ENCODE data around the gene FURIN.
A peak's percentile ranks its signal among the peaks of the same experiment; 100 is the strongest.
"Not testable (repeated sequence)": the region's sequence is repeated elsewhere in the genome, so short reads cannot be mapped to it uniquely, and the experiment has no call there.

The FURIN gene

DNA sequence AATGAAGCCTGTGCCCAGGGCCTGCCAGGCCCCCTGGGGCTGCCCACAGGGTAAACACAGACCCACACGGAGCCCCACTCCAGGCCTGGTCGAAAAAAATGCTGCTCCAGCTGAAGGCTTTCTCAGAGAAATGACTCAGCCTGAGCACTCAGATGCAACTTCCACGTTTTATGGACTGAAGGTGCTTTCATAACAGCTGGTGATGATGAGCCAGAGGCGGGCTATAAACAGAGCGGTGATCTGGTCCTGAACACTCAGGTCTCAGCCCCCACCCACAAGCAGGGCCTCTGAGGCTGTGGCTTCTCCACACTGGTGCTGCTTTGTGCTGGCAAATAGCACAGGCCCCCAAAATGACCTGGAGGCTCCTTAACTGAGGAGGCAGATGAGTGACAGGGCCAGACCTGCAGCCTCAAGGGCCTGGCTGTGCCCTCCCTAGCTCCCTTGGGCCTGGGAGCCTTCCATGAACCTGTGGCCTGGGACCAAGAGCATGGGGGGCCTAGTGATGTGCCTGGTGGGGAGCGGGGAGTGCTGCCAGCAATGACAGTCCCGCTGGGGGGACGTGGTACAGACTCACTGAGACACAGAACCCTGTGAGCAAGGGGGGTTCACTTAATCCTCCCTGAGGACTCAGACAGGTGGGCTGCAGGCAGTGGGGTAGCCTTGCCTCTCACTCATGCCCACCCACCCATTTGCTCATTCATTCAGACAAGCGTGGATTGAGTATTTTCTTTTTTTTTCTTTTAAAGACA lies 23.0 kb upstream of the FURIN start:
- DNase-seq: peak; percentile 73

DNA sequence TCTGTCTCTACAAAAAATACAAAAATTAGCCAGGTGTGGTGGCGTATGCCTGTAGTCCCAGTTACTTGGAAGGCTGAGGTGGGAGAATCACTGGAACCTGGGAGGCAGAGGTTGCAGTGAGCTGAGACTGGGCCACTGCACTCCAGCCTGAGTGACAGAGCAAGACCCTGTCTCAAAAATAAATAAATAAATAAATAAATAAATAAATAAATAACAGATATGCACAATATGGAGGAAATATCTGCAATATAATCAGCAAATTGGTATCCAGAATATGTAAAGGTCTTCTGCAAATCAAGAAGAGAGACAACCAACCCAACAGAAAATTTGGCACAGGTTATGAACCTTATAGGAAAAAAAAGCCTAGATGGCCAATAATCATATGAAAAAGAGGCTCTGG lies 19.0 kb upstream of the FURIN start:
- not testable (repeated sequence) for DNase-seq

DNA sequence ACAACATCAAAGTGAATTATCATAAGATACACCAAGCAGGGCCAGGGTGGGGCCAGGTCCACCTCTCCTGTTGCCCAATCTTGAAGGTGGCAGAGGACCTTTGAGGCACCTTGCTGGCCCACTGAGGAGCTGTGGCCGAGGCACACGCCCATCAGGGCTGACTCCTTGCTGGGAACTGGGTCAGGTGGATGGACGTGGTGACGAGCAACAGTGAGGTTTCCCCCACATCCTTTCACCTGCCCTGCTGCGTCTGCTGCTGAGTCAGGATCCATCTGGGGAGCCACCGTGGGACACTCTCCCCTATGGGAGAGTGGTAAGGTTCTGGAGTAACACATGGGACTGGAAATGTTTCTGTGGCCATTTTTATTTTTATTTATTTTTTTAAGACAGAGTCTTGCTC lies 17.3 kb upstream of the FURIN start:
- DNase-seq: no peak

DNA sequence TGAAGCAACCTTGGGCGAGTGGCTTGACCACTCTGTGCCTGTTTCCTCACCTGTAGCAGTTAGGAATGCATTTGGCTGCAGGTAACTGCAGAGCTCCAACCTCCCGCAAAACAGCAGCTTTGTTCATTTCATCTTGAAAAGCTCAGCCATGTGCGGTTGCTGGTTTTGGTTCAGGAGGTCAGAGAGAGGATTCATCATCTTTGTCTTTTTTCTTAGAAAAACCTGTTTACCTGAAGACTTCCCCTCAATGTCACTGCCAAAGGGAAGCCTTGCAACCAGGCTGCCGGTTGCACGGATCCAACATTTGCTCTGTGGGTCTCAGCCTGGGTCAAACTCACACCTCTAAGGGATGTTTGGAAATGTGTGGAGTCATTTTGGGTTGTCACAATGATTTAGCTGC lies 16.4 kb upstream of the FURIN start:
- DNase-seq: no peak

DNA sequence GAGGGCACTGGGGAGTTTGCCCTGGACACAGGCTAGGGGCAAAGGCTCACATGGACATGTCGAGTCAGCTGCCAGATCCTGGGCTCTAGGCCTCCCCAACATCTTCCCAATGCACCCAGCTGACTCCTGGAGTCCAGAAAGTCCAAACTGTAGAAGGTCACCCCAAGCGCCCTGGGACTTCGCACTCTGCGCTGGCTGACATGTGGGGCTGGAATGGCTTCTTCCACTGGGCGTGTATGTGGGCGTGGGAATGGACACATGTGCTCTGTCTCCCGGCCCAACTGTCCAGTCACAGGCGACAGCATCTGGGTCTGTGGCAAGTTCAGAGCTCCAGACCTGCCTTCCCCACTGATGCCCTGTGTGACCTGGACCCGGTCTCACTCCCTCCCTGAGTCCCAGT lies 13.2 kb upstream of the FURIN start:
- DNase-seq: no peak

DNA sequence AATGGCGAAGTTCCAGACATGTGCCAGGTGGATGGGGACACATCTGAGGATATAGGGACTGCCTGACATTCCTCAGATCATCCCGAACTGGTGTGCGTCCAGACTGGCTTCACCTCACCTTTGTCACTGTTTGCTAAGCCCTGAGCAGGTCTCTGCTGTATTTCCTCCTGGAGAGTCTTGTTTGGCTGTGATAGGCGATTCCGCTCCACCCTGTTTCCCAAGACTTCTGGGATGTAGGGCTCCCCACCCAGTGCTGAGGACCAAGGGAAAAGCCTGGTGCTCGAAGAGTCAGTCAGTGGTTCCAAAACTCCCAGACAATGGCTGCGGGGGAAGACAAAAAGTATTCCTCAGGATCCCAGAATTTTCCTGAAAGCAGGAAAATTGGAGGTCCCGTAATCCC lies 11.1 kb upstream of the FURIN start:
- DNase-seq: no peak

DNA sequence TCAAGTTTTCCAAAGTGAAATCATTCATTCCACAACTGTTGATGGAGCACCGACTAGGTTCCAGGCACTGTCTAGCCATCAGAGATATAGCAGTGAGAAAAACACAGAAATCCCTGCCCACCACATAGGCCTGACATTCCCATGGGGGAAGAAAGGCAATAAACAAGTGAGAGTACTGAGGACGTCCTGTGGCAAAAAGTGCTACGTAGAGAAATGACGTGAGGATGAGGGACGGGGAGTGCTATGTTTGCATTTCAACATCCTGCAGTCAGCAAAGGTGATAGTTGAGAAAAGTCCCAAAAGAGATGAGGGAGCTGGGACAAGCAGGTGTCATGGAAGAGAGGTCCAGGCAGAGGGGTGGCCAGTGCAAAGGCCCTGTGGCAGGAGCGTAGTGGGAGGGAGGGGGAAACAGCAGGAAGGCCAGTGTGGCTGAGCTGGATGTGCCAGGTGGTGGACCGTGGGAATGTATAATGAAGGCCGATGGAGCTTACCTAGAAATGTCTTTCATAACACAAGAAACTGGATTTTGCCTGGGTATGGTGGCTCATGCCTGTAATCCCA lies 10.4 kb upstream of the FURIN start:
- no peak for DNase-seq

DNA sequence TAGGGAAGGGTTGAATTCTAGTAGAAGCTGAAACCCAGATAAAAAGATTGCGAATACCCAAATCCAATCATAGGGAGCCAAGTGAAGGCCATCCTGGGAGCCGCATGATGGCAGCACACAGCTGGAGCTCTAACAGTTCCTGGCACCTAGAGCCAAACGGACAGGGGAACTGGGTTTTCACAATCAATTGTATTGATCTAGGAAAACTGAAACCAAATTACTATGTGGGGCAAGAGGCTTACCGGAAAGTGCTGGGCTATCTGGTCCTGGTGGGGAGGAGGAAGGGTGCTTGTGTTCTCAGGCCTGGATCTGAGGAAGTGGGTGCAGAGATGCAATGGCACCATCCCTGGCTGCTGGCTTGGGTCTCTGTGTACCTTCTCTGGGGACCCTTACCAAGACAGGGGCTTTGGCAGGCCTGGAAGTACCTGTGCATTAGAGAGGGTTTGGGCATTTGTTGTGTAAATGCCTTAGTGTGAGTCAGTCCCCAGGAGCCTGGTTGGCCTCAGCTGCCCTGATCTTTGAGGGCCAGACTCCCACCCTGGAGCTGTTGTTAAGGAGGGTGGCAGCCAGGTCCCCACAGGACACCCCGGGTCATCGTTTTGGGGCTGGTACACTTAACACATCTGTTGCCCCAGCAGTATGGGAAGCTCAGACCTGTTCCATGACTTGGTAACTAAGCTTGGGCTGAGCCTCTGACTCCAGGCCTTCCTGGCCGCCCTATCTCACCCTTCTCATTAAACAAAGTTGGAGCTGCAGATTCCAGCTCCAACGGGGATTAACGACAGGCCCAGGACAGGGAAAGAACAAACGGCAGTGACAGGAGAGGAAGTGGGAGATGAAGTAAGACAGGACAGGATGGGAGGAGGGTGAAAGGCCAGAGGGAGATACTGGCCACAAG lies 8.9 kb upstream of the FURIN start:
- DNase-seq: no peak

DNA sequence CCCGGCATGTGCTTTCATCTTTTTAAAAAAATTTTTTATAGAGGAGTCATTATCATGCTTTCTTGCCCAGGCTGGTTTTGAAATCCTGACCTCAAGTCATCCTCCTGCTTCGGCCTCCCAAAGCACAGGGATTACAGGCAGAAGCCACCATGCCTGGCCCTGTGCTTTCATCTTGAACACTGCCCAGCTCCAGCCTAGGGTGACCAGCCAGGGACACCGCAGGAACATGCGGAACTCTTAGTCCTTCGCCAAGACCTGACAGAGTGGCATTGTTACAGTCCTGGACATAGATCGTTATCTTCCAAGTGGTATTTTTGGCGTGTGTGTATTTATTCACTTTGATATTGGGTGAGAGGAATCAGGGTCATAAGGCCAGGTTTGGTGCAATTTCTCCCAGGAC lies 7.9 kb upstream of the FURIN start:
- DNase-seq: no peak

DNA sequence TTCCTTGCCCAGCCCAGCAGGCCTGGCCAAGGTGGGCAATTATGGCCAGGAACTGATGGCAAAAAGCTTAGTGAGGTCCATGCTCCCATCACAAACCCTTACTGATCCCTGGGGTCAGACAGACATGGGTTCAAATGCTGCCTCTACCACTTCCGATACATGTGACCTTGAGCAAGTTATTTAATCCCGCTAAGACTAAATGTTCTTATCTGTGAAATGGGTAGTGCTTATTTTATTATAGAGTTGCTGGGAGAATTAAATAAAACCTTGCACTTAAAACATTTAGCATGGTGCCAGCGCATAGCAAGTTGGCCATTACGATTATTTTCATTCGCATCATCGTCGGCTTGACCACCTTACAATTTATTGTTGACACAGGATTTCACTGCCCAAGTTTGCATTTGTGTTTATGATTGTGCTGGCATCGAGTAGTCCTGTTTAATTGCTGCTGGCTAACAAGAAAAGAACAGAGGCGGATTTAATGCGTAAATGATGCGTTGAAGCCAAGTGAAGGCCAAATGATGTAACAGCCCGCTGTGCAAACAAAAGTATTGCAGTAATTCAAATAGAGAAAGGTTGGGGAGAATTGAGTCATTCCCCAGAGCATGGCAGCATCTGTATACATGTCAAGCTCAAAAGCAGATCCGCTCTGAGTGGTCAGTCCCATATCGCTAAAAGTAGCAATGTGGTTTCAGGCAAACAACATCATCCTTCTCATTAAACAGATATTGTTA lies 7.3 kb upstream of the FURIN start:
- no peak for DNase-seq

DNA sequence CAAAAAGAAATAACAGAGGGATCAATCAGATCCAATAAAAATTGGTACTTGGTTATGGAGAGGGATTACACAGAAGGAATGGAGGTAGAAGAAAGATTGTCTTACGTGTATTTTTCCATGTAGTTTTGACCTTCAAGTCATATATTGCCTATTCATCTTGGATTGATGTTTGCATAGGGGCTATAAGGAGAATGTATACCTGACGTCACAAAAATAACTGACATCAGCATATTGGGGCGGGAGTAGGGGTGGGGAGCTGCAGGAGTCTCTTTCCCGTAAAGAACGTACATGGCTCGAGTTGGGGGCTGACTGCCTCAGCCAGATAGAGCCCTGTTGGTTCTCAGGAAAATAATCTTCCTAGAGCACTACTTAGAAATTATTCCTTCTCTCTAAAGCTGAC lies 5.9 kb upstream of the FURIN start:
- DNase-seq: no peak

DNA sequence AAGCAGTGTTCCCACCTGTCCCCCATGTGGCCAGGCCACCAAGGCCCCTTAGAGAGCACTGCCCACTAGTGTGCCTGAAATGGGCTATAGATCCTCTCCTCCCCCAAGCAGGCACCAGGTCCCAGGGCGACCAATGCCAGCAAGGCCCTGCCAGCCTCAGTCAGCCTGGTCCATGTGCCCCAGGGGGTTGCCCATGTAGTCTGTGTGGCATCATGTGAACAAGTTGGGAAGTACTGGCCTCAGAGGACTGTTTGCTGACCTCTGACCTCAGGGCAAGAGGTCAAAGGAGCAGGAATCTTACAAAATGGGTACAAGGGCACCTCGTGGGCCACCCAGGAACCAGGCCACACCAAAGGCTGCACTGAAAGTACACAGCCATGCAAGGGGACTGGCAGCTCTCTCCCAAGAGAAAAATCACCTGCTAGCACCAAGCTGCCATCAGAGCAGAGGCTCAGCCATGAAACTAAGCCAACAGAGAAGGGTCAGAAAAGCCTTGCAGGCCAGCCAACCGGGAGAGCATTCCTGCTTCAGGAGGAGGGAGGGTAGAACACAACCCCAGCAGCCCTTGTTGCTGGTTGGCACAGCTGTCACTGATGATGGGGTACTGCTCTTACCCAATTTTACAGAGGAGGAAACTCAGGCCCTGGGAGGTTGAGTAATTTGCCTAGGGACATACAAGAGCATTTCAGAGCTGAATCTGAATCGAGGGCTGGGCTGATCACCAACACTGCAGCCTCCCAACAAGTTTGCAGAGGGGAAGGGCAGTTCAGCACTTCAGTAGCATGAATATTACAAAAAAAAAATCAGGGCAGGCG lies 5.2 kb upstream of the FURIN start:
- DNase-seq: peak; percentile 67

DNA sequence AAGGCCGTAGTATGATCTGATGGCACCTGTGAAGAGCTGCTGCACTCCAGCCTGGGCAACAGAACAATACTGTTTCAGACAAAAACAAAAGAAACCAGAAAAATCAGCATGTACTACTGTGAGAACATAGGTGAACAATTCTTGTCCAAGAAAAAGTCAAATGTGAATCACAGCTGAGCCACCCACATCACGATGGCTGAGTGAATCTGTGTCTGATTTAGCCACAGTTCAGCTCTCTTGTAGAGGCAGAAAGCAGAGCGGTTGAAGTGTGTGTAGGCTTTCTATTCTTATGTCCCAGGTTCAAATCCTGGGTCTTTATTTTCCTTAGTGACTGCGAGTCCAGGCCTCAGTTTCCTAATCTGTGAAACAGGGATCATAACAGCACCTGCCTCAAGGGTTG lies 4.4 kb upstream of the FURIN start:
- DNase-seq: no peak

DNA sequence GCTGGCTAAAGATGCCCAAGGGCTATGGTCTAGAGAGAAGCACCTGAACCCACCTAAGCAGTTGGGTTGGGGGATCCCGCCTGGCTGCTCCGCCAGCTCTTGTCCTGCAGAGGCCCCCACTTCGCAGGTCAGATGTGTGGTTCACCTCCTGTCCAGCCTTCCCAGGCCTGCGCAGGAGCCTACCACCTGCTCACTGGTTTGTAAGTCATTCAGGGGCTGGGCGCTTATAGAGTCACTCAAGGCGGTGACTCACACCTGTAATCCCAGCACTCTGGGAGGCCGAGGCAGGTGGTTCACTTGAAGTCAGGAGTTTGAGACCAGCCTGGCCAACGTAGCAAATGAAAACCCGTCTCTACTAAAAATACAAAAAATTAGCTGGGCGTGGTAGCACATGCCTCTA lies 3.9 kb upstream of the FURIN start:
- no peak for DNase-seq

DNA sequence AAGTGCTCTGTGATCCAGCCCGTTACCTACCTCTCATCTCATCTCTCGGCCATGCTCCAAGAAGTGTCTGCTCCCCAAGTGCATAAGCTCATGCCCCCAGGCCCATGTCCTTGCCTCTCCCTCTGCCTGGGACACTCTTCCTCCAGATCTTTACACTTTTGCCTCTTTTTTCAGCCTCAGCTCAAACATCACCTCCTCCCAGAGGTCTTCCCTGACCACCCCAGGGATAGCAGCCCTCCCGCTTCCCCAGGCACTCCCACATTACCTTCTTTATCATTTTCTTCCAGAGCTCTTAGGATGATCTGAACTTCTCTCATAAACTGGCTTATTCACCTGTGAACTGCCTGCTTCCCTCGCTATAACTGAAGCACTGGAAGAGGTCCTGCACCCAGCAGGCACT lies 2.7 kb upstream of the FURIN start:
- DNase-seq: no peak

DNA sequence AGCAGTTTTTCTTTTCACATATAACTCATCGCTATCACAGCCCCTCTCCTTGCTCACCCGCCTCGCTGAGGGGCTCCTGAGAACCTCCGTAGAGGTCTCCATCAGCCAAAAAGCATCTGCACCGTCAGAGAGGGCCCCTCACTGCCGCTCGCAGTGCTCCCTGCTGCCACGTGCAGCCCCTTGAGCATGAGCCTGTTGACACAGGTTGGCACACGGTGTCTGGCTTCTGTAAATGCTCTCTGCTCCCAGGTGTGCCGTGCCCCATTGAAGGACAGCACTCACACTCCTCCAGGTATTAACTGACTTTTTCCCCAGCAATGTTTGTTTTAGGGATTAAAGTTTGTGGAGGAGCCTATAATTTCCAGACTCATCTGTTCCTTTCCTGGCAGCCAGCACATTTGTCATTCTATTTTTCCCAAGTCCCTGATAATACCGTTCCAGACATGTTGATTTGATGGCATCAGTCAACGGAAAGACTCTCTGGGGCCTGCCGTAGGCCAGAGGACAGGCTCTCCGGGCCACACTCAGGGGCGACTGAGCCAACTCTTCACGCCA lies 2.1 kb upstream of the FURIN start:
- no peak for DNase-seq

DNA sequence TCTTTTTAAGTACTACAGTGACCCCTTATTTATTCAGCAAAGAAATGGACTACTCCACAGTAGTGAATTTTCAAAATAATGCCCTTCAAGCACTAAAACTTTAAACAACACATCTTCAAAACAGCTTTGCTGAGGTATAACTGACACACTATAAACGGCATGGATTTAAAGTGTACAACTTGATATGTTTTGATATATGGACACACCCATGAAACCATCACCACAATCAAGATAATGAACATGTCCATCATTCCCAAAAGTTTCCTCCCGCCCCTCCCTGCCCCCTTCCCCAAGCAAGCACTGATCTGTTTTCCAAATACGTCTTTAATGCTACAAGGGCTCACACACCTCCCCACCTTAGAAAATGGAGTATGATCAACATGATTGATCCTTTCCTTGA lies 1.6 kb upstream of the FURIN start:
- no peak for DNase-seq

DNA sequence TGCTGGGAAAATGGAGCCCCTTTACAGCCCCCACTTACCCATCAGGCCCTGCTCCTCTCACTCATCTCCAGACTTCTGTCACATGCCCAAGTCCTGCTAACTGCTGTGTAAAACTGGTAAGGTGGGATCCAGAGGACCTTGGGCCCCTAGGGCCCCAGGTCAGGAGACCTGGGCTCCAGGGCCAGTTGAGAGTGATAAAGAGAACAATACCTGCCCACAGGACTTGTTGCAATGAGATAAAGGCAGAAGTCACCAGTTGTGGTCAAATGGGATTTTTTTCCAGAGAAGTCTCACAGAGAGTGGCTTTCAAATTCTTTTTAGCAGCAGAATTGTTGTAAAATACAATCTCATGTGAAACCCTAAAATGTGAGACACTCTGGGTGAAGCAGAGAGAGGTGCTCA lies 753 bp downstream of the FURIN start:
- DNase-seq: peak; percentile 86

DNA sequence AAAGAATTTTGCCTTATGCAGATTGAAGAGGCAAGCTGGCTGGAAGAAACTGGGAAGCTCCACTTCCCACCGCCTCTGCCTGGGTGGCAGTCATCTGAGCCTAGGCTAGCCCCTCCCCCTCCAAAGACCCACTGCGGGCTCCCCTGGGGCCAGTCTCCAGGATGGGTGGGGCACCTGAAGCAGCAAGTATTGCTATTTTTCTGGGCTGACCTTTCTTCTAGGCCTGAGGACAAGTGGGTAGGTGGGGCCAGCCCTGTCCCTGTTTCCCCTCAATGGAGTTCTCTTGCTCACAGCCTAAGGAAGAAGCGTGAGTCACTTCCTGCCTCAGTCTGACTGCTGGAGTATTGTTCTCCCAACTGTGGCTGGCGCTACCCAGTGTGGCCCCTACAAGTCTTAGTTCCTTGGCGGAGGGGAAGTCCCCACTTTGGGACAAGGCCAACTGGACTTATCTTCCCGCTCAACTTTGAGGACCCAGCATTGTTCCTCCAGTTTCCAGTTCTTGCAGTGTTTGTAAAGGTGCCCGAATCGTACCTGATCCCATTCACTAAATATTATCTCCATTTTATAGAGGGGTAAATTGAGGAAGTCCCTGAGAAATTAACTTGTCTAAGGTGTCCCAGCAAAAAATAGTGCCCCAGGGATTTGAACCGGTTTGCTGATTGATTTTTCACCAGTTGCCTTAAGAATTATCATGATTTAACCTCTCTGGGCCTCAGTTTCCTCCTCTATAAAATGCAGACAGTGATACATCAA lies 1.4 kb downstream of the FURIN start:
- peak; percentile 88 for DNase-seq

DNA sequence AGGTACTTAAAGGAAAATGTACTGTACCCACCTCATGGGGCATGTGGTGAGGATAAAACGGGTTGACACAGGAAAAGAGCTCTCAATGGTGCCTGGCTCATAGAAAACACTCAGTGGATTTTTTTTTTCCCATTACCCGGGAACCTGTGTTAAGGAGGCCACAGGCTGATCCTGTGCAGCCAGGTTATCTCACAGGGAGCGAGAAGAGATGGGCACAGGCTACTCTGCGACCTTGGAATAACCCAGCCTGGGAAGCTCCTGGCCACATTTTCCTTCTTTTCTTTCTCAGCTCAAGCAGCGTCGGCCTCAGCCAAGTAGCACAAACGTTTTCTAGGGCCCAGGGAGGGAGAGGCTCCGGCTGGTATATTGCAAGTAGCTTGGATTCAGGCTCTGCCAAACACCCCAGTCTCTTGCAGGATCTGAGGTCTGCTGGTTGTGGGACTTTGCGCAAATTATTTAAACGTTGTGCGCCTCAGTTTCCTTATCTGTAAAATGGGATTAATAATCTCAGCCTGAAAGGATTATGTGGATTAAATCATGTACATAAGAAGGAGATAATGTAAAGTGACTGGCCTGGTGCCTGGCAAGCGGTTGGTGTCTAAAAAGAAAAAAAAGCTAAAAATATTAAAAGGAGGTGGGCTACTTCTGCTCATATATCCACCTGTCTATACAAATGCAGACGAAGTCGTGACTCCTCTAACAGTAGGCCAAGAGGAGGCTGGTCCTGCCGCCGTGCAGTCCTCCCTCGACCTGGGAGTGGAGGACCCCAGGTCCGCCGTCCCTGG lies 2.2 kb downstream of the FURIN start:
- DNase-seq: peak; percentile 43

All from hematopoietic multipotent progenitor cell treated with erythropoietin and hydrocortisone succinate and interleukin-3 and kit ligand, for 4 days (in vitro differentiated cells).